K562 (cell line): Measurements from ENCODE around the gene LIF. TPM values are rescaled to one million over a fixed set of nuclear protein-coding genes. Genes with fewer than 3 reads are reported as not detected.

Experiments
- ARHGAP35 ChIP-seq: fragments of 450-650 bp; IDR thresholded peaks from 2 replicates; pipeline ENCODE4 v1.6.1; 2018; ENCODE audit not compliant: partially characterized antibody
- BRF1 ChIP-seq: IDR thresholded peaks from 3 replicates; pipeline ENCODE4 v1.6.1; 2011; ENCODE audit warnings: borderline replicate concordance, mild to moderate bottlenecking; ENCODE audit not compliant: insufficient read length; ENCODE audit errors: extremely low read depth
- ELF2 ChIP-seq: fragments of 250-450 bp; sonication (Bioruptor Pico); IDR thresholded peaks from 2 replicates; pipeline ENCODE4 v1.5.0; 2021; ENCODE audit warnings: mild to moderate bottlenecking
- GTF2E2 ChIP-seq: fragments of 200-800 bp; sonication (Bioruptor generic); IDR thresholded peaks from 2 replicates; pipeline ENCODE4 v1.6.1; 2016; ENCODE audit warnings: missing genetic modification characterization, missing compliant biosample characterization
- GTF2F1 ChIP-seq: IDR thresholded peaks from 2 replicates; pipeline ENCODE4 v1.6.1; 2011; ENCODE audit warnings: low read depth, low read length, improper control_type of control experiment
- HDAC1 ChIP-seq, 2 experiments: fragments of 450-650 bp; IDR thresholded peaks; 2 replicates each; pipeline ENCODE4 v1.6.1; 2016 to 2017; ENCODE audit warnings: inconsistent platforms in 1 of 2, mild to moderate bottlenecking in 1 of 2, moderate library complexity in 1 of 2
- KAT2B ChIP-seq: IDR thresholded peaks from one replicate; pipeline ENCODE4 v1.6.1; 2012; ENCODE audit warnings: low read depth, mild to moderate bottlenecking, control low read depth, inconsistent platforms, low read length, moderate library complexity
- LARP7 ChIP-seq: fragments of 450-650 bp; IDR thresholded peaks from 2 replicates; pipeline ENCODE4 v1.6.1; 2016
- MTA1 ChIP-seq: fragments of 450-650 bp; IDR thresholded peaks from 2 replicates; pipeline ENCODE4 v1.6.1; 2017; ENCODE audit warnings: borderline replicate concordance
- MTA2 ChIP-seq: fragments of 450-650 bp; IDR thresholded peaks from 2 replicates; pipeline ENCODE4 v1.6.1; 2016; ENCODE audit warnings: low read depth
- RHOXF2B ChIP-seq: fragments of 250-450 bp; sonication (Bioruptor Pico); conservative IDR thresholded peaks from 2 replicates; pipeline ENCODE4 v1.5.1; 2021
- YBX1 ChIP-seq: fragments of 450-650 bp; IDR thresholded peaks from 2 replicates; pipeline ENCODE4 v1.7.1; 2016; ENCODE audit warnings: mild to moderate bottlenecking
- ZNF696 ChIP-seq: fragments of 250-450 bp; sonication (Bioruptor Pico); conservative IDR thresholded peaks from 2 replicates; pipeline ENCODE4 v1.4.0; 2020; ENCODE audit warnings: mild to moderate bottlenecking, moderate library complexity
- polyA plus RNA-seq, 8 experiments: library from polyadenylated mRNA; depleted of rRNA in 4 of 8; stranded (reverse) in 5 of 8; unstranded in 3 of 8; fragments of >200 nt; fragmentation: Nextera tagmentation in 2 of 8; fragmentation: Illumina TruSeq in 1 of 8; extraction: Ambion mirVana in 2 of 8; extraction: Trizol in 1 of 8; gene quantifications; 2 replicates each; pipeline versions ENCODE4 v1.2.1 to v1.2.3, GENCODE V29; 2011 to 2014; ENCODE audit warnings: inconsistent platforms in 1 of 8, missing spikeins in 1 of 8
- total RNA-seq, 7 experiments: library from RNA; depleted of rRNA in 6 of 7; stranded (reverse); fragments of >200 nt in 6 of 7; fragmentation: Illumina TruSeq in 2 of 7; extraction: Trizol in 2 of 7; gene quantifications; 2 replicates each; pipeline versions ENCODE4 v1.2.1 to v1.2.3, GENCODE V29; 2011 to 2021; ENCODE audit warnings: low replicate concordance in 1 of 7
- TF ChIP-seq, protein P1 (sequence below): fragments of 450-650 bp; formaldehyde crosslinking; IDR thresholded peaks from 2 replicates; pipeline ENCODE4 v1.4.0; 2022; ENCODE audit warnings: missing genetic modification characterization
- TF ChIP-seq, protein P2 (sequence below): fragments of 450-650 bp; conservative IDR thresholded peaks from 2 replicates; pipeline ENCODE4 v1.6.1; 2016; ENCODE audit warnings: missing genetic modification characterization, low read depth, mild to moderate bottlenecking, control low read depth, missing compliant biosample characterization
- TF ChIP-seq, protein P3 (sequence below), 2 experiments: fragments of 450-650 bp; IDR thresholded peaks; 2 replicates each; pipeline ENCODE4 v1.6.1; 2016
- TF ChIP-seq, protein P4 (sequence below): fragments of 450-650 bp; IDR thresholded peaks from 2 replicates; pipeline ENCODE4 v1.6.1; 2017; ENCODE audit warnings: antibody characterized with exemption
- TF ChIP-seq, protein P5 (sequence below): fragments of 450-650 bp; IDR thresholded peaks from 2 replicates; pipeline ENCODE4 v1.7.0; 2016; ENCODE audit warnings: borderline replicate concordance

Gene LIF
- total and polyA plus RNA-seq, 9 of the 15 experiments (the other 6 are each of a cell fraction or from before 2014, with no cell fraction given) = 0.05 to 0.39 (median 0.18) TPM; not detected in 3

DNA sequence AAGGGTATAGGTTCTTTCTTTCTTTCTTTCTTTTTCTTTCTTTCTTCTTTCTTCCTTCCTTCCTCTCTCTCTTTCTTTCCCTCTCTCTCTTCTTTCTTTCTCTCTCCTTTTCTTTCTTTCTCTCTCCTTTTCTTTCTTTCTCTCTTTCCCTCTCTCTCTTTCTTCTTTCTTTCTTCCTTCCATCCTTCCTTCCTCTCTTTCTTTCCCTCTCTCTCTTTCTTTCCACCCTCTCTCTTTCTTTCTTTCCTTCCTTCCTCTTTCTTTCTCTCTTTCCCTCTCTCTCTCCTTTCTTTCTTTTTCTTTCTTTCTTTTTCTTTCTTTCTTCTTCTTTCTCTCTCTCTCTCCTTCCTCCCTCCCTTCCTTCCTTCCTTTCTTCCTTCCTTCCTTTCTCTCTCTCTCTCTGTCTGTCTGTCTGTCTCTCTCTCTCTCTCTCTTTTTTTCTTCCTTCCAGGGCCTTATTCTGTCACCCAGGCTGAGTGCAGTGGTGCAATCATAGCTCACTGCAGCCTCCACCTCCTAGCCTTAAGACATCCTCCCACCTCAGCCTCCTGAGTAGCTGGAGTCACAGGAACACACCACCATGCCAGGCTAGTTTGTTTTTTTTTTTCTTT, 26.8 kb downstream of the LIF start (continued):
- TF ChIP-seq RHOXF2B (CRISPR knock-in tag) (no peak), MTA2 (peak; percentile 45; the same call in 1 of the 2 replicates), ARHGAP35 (peak; percentile 48), BRF1 (no peak), KAT2B (no peak), HDAC1 (IDR thresholded peaks at IDR 0.05) (no peak), YBX1 (0 out of 2 replicates have a peak, but pooled peaks have one; percentile 65), GTF2F1 (no peak), MTA1 (peak; percentile 79; the same call in 1 of the 2 replicates), ZNF696 (CRISPR knock-in tag) (no peak), LARP7 (0 out of 2 replicates have a peak, but pooled peaks have one; percentile 43), GTF2E2 (tag) (no peak), ELF2 (CRISPR knock-in tag) (no peak)
- TF ChIP-seq, protein P1, sequence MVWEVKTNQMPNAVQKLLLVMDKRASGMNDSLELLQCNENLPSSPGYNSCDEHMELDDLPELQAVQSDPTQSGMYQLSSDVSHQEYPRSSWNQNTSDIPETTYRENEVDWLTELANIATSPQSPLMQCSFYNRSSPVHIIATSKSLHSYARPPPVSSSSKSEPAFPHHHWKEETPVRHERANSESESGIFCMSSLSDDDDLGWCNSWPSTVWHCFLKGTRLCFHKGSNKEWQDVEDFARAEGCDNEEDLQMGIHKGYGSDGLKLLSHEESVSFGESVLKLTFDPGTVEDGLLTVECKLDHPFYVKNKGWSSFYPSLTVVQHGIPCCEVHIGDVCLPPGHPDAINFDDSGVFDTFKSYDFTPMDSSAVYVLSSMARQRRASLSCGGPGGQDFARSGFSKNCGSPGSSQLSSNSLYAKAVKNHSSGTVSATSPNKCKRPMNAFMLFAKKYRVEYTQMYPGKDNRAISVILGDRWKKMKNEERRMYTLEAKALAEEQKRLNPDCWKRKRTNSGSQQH (CRISPR knock-in tag) = 0 out of 2 replicates have a peak, but pooled peaks have one; percentile 10
- TF ChIP-seq, protein P2, sequence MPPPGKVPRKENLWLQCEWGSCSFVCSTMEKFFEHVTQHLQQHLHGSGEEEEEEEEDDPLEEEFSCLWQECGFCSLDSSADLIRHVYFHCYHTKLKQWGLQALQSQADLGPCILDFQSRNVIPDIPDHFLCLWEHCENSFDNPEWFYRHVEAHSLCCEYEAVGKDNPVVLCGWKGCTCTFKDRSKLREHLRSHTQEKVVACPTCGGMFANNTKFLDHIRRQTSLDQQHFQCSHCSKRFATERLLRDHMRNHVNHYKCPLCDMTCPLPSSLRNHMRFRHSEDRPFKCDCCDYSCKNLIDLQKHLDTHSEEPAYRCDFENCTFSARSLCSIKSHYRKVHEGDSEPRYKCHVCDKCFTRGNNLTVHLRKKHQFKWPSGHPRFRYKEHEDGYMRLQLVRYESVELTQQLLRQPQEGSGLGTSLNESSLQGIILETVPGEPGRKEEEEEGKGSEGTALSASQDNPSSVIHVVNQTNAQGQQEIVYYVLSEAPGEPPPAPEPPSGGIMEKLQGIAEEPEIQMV (tag) = peak; percentile 72
- TF ChIP-seq, protein P3, sequence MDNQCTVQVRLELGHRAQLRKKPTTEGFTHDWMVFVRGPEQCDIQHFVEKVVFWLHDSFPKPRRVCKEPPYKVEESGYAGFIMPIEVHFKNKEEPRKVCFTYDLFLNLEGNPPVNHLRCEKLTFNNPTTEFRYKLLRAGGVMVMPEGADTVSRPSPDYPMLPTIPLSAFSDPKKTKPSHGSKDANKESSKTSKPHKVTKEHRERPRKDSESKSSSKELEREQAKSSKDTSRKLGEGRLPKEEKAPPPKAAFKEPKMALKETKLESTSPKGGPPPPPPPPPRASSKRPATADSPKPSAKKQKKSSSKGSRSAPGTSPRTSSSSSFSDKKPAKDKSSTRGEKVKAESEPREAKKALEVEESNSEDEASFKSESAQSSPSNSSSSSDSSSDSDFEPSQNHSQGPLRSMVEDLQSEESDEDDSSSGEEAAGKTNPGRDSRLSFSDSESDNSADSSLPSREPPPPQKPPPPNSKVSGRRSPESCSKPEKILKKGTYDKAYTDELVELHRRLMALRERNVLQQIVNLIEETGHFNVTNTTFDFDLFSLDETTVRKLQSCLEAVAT (IDR thresholded peaks at IDR 0.05) = peak in 1 of 2 experiments; percentile 20; a peak in 1 of 4 replicates
- TF ChIP-seq, protein P4, sequence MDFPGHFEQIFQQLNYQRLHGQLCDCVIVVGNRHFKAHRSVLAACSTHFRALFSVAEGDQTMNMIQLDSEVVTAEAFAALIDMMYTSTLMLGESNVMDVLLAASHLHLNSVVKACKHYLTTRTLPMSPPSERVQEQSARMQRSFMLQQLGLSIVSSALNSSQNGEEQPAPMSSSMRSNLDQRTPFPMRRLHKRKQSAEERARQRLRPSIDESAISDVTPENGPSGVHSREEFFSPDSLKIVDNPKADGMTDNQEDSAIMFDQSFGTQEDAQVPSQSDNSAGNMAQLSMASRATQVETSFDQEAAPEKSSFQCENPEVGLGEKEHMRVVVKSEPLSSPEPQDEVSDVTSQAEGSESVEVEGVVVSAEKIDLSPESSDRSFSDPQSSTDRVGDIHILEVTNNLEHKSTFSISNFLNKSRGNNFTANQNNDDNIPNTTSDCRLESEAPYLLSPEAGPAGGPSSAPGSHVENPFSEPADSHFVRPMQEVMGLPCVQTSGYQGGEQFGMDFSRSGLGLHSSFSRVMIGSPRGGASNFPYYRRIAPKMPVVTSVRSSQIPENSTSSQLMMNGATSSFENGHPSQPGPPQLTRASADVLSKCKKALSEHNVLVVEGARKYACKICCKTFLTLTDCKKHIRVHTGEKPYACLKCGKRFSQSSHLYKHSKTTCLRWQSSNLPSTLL = peak; percentile 13; the same call in 1 of the 2 replicates
- TF ChIP-seq, protein P5, sequence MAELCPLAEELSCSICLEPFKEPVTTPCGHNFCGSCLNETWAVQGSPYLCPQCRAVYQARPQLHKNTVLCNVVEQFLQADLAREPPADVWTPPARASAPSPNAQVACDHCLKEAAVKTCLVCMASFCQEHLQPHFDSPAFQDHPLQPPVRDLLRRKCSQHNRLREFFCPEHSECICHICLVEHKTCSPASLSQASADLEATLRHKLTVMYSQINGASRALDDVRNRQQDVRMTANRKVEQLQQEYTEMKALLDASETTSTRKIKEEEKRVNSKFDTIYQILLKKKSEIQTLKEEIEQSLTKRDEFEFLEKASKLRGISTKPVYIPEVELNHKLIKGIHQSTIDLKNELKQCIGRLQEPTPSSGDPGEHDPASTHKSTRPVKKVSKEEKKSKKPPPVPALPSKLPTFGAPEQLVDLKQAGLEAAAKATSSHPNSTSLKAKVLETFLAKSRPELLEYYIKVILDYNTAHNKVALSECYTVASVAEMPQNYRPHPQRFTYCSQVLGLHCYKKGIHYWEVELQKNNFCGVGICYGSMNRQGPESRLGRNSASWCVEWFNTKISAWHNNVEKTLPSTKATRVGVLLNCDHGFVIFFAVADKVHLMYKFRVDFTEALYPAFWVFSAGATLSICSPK = peak; percentile 86; the same call in 1 of the 2 replicates
